Stomach (tissue), 4 donors: Measurements from ENCODE around the gene EXOC2.

Experiments
- EP300 ChIP-seq: sonication (generic); formaldehyde crosslinking; IDR thresholded peaks from one replicate; pipeline ENCODE4 v1.6.1; 2017; ENCODE audit warnings: antibody characterized with exemption
- POLR2A ChIP-seq, 4 donors: fragments of 450-650 bp; IDR thresholded peaks; one replicate each; pipeline ENCODE4 v1.6.1; 2016; ENCODE audit warnings: antibody characterized with exemption in 4 of 4, control low read depth in 2 of 4, mild to moderate bottlenecking in 1 of 4, moderate library complexity in 1 of 4
- POLR2AphosphoS5 ChIP-seq, 3 donors: sonication (generic); formaldehyde crosslinking; IDR thresholded peaks; one replicate each; pipeline ENCODE4 v1.6.1; 2016; ENCODE audit warnings: antibody characterized with exemption in 3 of 3
- TF ChIP-seq, protein P1 (sequence below), 7 experiments: fragments of 450-650 bp in 4 of 7; fragments of 200-600 bp in 3 of 7; sonication (generic) in 3 of 7; IDR thresholded peaks; one replicate each; pipeline ENCODE4 v1.5.1; 2016 to 2019; ENCODE audit warnings: antibody characterized with exemption in 7 of 7, control low read depth in 2 of 7, mild to moderate bottlenecking in 1 of 7

DNA sequence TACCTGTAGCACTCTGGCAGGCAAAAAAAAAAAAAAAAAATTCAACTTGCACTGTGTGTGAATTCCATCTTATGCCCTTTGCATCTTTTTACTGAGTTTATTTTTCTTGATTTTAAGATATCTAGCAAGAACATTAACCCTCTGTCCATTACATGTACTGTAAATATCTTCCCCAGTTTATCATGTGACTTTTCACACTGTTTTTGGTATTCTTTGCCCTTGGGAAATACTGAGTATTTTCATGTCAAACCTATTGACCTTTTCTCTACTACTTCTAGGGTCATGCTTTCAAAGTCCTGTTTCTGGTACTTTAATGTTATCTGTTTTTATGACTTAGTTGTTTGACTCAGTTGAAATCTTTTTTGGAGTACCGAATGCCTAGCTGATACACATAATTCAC is 35.2 kb downstream of the EXOC2 start:
- TF ChIP-seq POLR2AphosphoS5 (IDR thresholded peaks at IDR 0.05) (no peak), EP300 (no peak), POLR2A (IDR thresholded peaks at IDR 0.05) (no peak)
- TF ChIP-seq, protein P1, sequence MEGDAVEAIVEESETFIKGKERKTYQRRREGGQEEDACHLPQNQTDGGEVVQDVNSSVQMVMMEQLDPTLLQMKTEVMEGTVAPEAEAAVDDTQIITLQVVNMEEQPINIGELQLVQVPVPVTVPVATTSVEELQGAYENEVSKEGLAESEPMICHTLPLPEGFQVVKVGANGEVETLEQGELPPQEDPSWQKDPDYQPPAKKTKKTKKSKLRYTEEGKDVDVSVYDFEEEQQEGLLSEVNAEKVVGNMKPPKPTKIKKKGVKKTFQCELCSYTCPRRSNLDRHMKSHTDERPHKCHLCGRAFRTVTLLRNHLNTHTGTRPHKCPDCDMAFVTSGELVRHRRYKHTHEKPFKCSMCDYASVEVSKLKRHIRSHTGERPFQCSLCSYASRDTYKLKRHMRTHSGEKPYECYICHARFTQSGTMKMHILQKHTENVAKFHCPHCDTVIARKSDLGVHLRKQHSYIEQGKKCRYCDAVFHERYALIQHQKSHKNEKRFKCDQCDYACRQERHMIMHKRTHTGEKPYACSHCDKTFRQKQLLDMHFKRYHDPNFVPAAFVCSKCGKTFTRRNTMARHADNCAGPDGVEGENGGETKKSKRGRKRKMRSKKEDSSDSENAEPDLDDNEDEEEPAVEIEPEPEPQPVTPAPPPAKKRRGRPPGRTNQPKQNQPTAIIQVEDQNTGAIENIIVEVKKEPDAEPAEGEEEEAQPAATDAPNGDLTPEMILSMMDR (IDR thresholded peaks at IDR 0.05) = no peak
